HCT116 (cell line): ENCODE data around the gene EID2B. TPM values are rescaled to one million over a fixed set of nuclear protein-coding genes. Genes with fewer than 3 reads are reported as not detected.

Experiments used
- ATAC-seq: fragments of 200-7000 bp; cut with Tn5 transposase; 2 replicates; pipeline ENCODE4 v1.9.1; 2020; ENCODE audit warnings: mild to moderate bottlenecking, moderate library complexity
- BruUV-seq: library from RNA; stranded (reverse); fragments of 400-500 nt; replicated peaks from 2 replicates; lab custom pipeline; 2021; lab: Mats Ljungman, UMichigan
- CTCF ChIA-PET: fragments of 300-600 bp; sonication (Branson Sonifier 250); formaldehyde crosslinking; loops from one replicate; lab custom pipeline; 2021; ENCODE audit warnings: antibody characterized with exemption; lab: Charles Lee
- POLR2A ChIA-PET: fragments of 300-600, 350-600 bp; sonication (Branson Sonifier 250); formaldehyde crosslinking; loops from one replicate; lab custom pipeline; 2021; ENCODE audit warnings: antibody characterized with exemption; lab: Charles Lee
- RAD21 ChIA-PET, 2 experiments: fragments of 300-600 bp; sonication (Branson Sonifier 250); formaldehyde crosslinking; loops; one replicate each; lab custom pipeline; 2023; ENCODE audit warnings: low total read pairs in 2 of 2; ENCODE audit not compliant: uncharacterized antibody in 2 of 2, unreplicated experiment in 2 of 2, low non-redundant PET in 1 of 2; lab: Charles Lee
- DNase-seq: peaks from one replicate; pipeline ENCODE4 v3.0.0-alpha.2; 2010; ENCODE audit warnings: low read depth, low spot score
- H2AFZ ChIP-seq: fragments of 200-600 bp; shearing (Covaris generic), sonication (generic); 2 replicates; pipeline ENCODE4 v1.6.1; 2017; ENCODE audit warnings: low read depth, mixed run types, mixed read lengths, antibody characterized with exemption, low read length; ENCODE audit not compliant: poor library complexity, severe bottlenecking
- H3K27ac ChIP-seq: 2 replicates; pipeline ENCODE4 v1.5.1; 2012; ENCODE audit warnings: low read depth, low read length
- H3K27me3 ChIP-seq: fragments of 200-600 bp; sonication (generic); 2 replicates; pipeline ENCODE4 v1.6.1; 2016; ENCODE audit warnings: mixed run types, low read length, mixed read lengths; ENCODE audit not compliant: insufficient read depth
- H3K36me3 ChIP-seq, 2 experiments: fragments of 200-500 bp in 1 of 2; fragments of 200-600 bp in 1 of 2; sonication (Bioruptor generic) in 1 of 2; sonication (generic) in 1 of 2; 2 replicates each; pipeline versions ENCODE4 v1.5.1 to v1.6.1; 2014 to 2016; ENCODE audit warnings: low read length in 2 of 2, inconsistent platforms in 1 of 2, mixed read lengths in 1 of 2, mixed run types in 1 of 2; ENCODE audit not compliant: insufficient read depth in 2 of 2, control insufficient read depth in 1 of 2
- H3K4me1 ChIP-seq, 2 experiments: fragments of 200-600 bp in 1 of 2; sonication (generic) in 1 of 2; 2 replicates each; pipeline versions ENCODE4 v1.5.1 to v1.6.1; 2012 to 2017; ENCODE audit warnings: low read length in 2 of 2, inconsistent platforms in 1 of 2, mild to moderate bottlenecking in 1 of 2, mixed read lengths in 1 of 2, mixed run types in 1 of 2, moderate library complexity in 1 of 2; ENCODE audit not compliant: insufficient read depth in 2 of 2, control insufficient read depth in 1 of 2
- H3K4me2 ChIP-seq: fragments of 200-600 bp; sonication (generic); 2 replicates; pipeline ENCODE4 v1.6.1; 2017; ENCODE audit warnings: mixed run types, low read length, mixed read lengths
- H3K4me3 ChIP-seq, 2 experiments: fragments of 200-600 bp in 1 of 2; sonication (generic) in 1 of 2; replicated peaks in 1 of 2; 2 replicates each; pipeline ENCODE4 v1.5.1; 2011 to 2016; ENCODE audit warnings: low read length in 2 of 2, control low read depth in 1 of 2, low read depth in 1 of 2, mild to moderate bottlenecking in 1 of 2, mixed read lengths in 1 of 2, mixed run types in 1 of 2
- H3K79me2 ChIP-seq: fragments of 200-600 bp; sonication (generic); 2 replicates; pipeline ENCODE4 v1.6.1; 2017; ENCODE audit warnings: mild to moderate bottlenecking, mixed run types, low read length, moderate library complexity, mixed read lengths; ENCODE audit not compliant: insufficient read depth
- H3K9ac ChIP-seq: fragments of 200-600 bp; sonication (generic); 2 replicates; pipeline ENCODE4 v1.6.1; 2016; ENCODE audit warnings: low read length, mixed read lengths
- H3K9me2 ChIP-seq: fragments of 200-600 bp; sonication (generic), shearing (Covaris generic); 2 replicates; pipeline ENCODE4 v1.6.1; 2017; ENCODE audit warnings: mixed run types, mild to moderate bottlenecking, moderate library complexity; ENCODE audit not compliant: insufficient read depth
- H3K9me3 ChIP-seq, 2 experiments: fragments of 200-500 bp in 1 of 2; fragments of 200-600 bp in 1 of 2; sonication (Bioruptor generic) in 1 of 2; sonication (generic) in 1 of 2; 2 replicates each; pipeline ENCODE4 v1.6.1; 2014 to 2017; ENCODE audit warnings: low read length in 2 of 2, mixed read lengths in 2 of 2, inconsistent platforms in 1 of 2, low read depth in 1 of 2, mild to moderate bottlenecking in 1 of 2, mixed run types in 1 of 2, moderate library complexity in 1 of 2; ENCODE audit not compliant: control insufficient read depth in 1 of 2, insufficient read depth in 1 of 2
- H4K20me1 ChIP-seq: fragments of 200-600 bp; sonication (generic), shearing (Covaris generic); 2 replicates; pipeline ENCODE4 v1.6.1; 2017; ENCODE audit warnings: mixed run types, mild to moderate bottlenecking, moderate library complexity; ENCODE audit not compliant: insufficient read depth
- ELF1 ChIP-seq: IDR thresholded peaks from 2 replicates; pipeline ENCODE4 v1.6.1; 2012; ENCODE audit warnings: low read depth, borderline replicate concordance
- JUND ChIP-seq: IDR thresholded peaks from 2 replicates; pipeline ENCODE4 v1.6.1; 2012
- POLR2AphosphoS5 ChIP-seq: IDR thresholded peaks from 2 replicates; pipeline ENCODE4 v1.6.1; 2011; ENCODE audit warnings: mild to moderate bottlenecking, low read depth, low read length, moderate library complexity
- SIN3A ChIP-seq: IDR thresholded peaks from 2 replicates; pipeline ENCODE4 v1.6.1; 2012; ENCODE audit warnings: low read depth
- SRF ChIP-seq: IDR thresholded peaks from 2 replicates; pipeline ENCODE4 v1.6.1; 2012; ENCODE audit warnings: low read depth
- ZNF274 ChIP-seq: fragments of 200-500 bp; sonication (Bioruptor generic); IDR thresholded peaks from 2 replicates; pipeline ENCODE4 v1.6.1; 2014; ENCODE audit warnings: mild to moderate bottlenecking, low read depth, low read length, inconsistent platforms
- intact Hi-C: fragments of 100-400 bp; cut with micrococcal nuclease; formaldehyde crosslinking; loops from 2 replicates; pipeline ENCODE4 v1.10.0; 2022
- total RNA-seq: library from RNA; stranded (reverse); gene quantifications from one replicate; pipeline ENCODE4 v1.2.1, GENCODE V29; 2021; ENCODE audit not compliant: unreplicated experiment
- TF ChIP-seq, protein P1 (sequence below): IDR thresholded peaks from 2 replicates; pipeline ENCODE4 v1.6.1; 2012

Gene EID2B
- total RNA-seq, 1 experiment from 2014 or later: 1.2 TPM

DNA sequence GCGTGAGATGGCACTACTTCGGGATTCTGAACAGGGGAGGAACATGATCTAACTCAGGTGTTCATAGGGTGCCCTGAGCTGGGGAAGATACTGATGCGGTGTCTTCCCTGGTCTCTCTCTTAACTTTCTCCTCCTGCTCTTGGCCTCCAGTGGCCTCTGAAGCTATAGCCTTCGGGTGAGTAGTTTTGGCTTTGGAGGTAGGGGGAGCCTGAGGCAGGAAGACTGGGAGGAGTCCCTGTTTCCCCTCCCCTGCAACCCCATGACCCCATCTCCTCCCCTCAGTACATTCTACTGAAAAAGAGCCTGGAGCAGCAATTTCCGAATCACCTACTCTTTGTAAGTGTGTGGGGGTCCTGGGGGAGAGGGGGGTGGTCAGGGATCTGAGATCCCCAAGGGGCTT, 14.2 kb downstream of the EID2B start:
- no peaks in the 10 kb centered on the region for H3K4me1 ChIP-seq
- H3K36me3 ChIP-seq: no peaks in the 10 kb centered on the region
- H3K9me3 ChIP-seq: no peaks in the 10 kb centered on the region
- RAD21 ChIA-PET: interaction anchor here in 1 of 2 experiments (0.6 kb wide), 1 partner anchor 1785 kb away, joined by 3 read pairs; no protein-coding TSS in a partner anchor
- intact Hi-C loops: no loop called here
- H4K20me1 ChIP-seq: no peaks in the 10 kb centered on the region
- no peaks in the 10 kb centered on the region for H3K27me3 ChIP-seq
- H3K27ac ChIP-seq: no peak overlapping the region
- no peak for TF ChIP-seq SRF
- H2AFZ ChIP-seq: no peak overlapping the region
- H3K9ac ChIP-seq: no peak overlapping the region
- no peaks in the 10 kb centered on the region for H3K79me2 ChIP-seq
- no peaks in the 10 kb centered on the region for H3K9me2 ChIP-seq
- H3K4me3 ChIP-seq: no peak overlapping the region
- POLR2A ChIA-PET: no interaction called here
- CTCF ChIA-PET: interaction anchor here (1.6 kb wide), 1 partner anchor 16 kb away, joined by 5 read pairs; no protein-coding TSS in a partner anchor
- no peak for DNase-seq
- no peak overlapping the region for H3K4me2 ChIP-seq
- ATAC-seq: no peak
- no TSS peak for BruUV-seq

DNA sequence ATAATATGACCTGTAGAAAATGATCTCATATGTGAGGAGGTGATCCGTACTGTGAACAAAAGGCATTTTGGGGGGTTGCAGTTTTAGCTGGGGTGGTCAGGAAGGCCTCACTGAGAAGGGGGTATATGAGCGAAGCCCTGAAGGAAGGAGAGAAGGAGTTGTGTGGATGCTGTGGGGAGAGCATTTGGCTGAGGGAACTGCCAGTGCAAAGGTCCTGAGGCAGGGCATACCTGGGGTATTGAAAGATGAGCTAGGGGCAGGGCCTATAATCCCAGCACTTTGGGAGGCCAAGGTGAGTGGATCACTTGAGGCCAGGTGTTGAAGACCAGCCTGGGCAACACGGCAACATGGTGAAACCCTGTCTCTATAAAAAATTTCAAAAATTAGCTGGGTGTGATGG, 15.2 kb downstream of the EID2B start:
- CTCF ChIA-PET: interaction anchor here (1.6 kb wide), 1 partner anchor 15 kb away, joined by 5 read pairs; no protein-coding TSS in a partner anchor
- POLR2A ChIA-PET: no interaction called here
- no peaks in the 10 kb centered on the region for H3K9me3 ChIP-seq
- BruUV-seq: no TSS peak
- ATAC-seq: no peak
- TF ChIP-seq SRF (no peak), ZNF274 (no peak)
- RAD21 ChIA-PET: no interaction called here
- no peak overlapping the region for H3K9ac ChIP-seq
- H3K9me2 ChIP-seq: no peaks in the 10 kb centered on the region
- H3K4me3 ChIP-seq: no peak overlapping the region
- intact Hi-C loops: no loop called here
- no peaks in the 10 kb centered on the region for H3K4me1 ChIP-seq
- no peaks in the 10 kb centered on the region for H3K27me3 ChIP-seq
- no peak overlapping the region for H2AFZ ChIP-seq
- H4K20me1 ChIP-seq: no peaks in the 10 kb centered on the region
- no peak overlapping the region for H3K4me2 ChIP-seq
- H3K27ac ChIP-seq: no peak overlapping the region
- H3K79me2 ChIP-seq: no peaks in the 10 kb centered on the region
- no peaks in the 10 kb centered on the region for H3K36me3 ChIP-seq
- no peak for DNase-seq

DNA sequence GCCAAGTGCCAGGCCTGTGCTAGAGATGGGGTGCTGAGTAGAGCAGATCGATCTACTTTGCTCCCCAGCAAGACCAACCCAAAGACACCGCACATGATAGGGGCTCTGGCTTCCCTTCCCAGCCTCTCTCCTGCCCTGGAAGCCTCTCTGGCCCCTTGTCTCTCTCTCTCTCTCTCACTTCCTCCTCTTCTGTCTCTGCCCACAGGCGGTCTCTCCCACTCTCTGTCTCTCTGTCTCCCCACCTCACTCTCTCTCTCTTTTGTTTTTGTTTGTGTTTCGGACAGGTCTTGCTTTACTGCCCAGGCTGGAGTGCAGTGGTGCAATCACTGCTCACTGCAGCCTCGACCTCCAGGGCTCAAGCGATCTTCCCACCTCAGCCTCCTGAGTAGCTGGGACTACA, 16.4 kb downstream of the EID2B start:
- H3K9me3 ChIP-seq: no peaks in the 10 kb centered on the region
- H3K27me3 ChIP-seq: no peaks in the 10 kb centered on the region
- no peak overlapping the region for H3K4me3 ChIP-seq
- no peak overlapping the region for H3K4me2 ChIP-seq
- ATAC-seq (no peak), DNase-seq (no peak)
- H3K27ac ChIP-seq: no peak overlapping the region
- no peaks in the 10 kb centered on the region for H3K4me1 ChIP-seq
- POLR2A ChIA-PET: no interaction called here
- no peak overlapping the region for H3K9ac ChIP-seq
- TF ChIP-seq ELF1: no peak
- no peak for TF ChIP-seq SRF
- no peak for TF ChIP-seq JUND
- TF ChIP-seq SIN3A: no peak
- TF ChIP-seq, protein P1, sequence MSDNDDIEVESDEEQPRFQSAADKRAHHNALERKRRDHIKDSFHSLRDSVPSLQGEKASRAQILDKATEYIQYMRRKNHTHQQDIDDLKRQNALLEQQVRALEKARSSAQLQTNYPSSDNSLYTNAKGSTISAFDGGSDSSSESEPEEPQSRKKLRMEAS: no peak
- TF ChIP-seq POLR2AphosphoS5: no peak
- H3K36me3 ChIP-seq: no peaks in the 10 kb centered on the region
- BruUV-seq: no TSS peak
- no peaks in the 10 kb centered on the region for H3K79me2 ChIP-seq
- intact Hi-C loops: no loop called here
- CTCF ChIA-PET: no interaction called here
- H4K20me1 ChIP-seq: no peaks in the 10 kb centered on the region
- RAD21 ChIA-PET: no interaction called here
- H3K9me2 ChIP-seq: no peaks in the 10 kb centered on the region
- H2AFZ ChIP-seq: no peak overlapping the region
